AG04449 (cell line): ENCODE results near the gene IER5L.

Source experiments
- CTCF ChIA-PET: fragments of 350-600 bp; formaldehyde crosslinking; extraction: SDS; loops from one replicate; lab custom pipeline; 2021; ENCODE audit warnings: antibody characterized with exemption; lab: Yijun Ruan, JAX
- POLR2A ChIA-PET: fragments of 400-600, 350-600 bp; formaldehyde crosslinking; extraction: SDS; loops from one replicate; lab custom pipeline; 2020; ENCODE audit warnings: antibody characterized with exemption, inconsistent platforms; lab: Yijun Ruan, JAX
- DNase-seq: peaks from one replicate; pipeline ENCODE4 v3.0.0-alpha.2; 2010; ENCODE audit warnings: low read depth, low spot score
- H3K4me3 ChIP-seq: 2 replicates; pipeline ENCODE4 v1.5.1; 2011; ENCODE audit warnings: low read depth, mild to moderate bottlenecking, control low read depth, low read length
- TF ChIP-seq, protein P1 (sequence below): IDR thresholded peaks from one replicate; pipeline ENCODE4 v1.5.1; 2011; ENCODE audit warnings: mild to moderate bottlenecking, moderate library complexity, low read length, control low read depth, inconsistent platforms; ENCODE audit not compliant: insufficient read depth; ENCODE audit errors: missing control alignments

Gene IER5L

DNA sequence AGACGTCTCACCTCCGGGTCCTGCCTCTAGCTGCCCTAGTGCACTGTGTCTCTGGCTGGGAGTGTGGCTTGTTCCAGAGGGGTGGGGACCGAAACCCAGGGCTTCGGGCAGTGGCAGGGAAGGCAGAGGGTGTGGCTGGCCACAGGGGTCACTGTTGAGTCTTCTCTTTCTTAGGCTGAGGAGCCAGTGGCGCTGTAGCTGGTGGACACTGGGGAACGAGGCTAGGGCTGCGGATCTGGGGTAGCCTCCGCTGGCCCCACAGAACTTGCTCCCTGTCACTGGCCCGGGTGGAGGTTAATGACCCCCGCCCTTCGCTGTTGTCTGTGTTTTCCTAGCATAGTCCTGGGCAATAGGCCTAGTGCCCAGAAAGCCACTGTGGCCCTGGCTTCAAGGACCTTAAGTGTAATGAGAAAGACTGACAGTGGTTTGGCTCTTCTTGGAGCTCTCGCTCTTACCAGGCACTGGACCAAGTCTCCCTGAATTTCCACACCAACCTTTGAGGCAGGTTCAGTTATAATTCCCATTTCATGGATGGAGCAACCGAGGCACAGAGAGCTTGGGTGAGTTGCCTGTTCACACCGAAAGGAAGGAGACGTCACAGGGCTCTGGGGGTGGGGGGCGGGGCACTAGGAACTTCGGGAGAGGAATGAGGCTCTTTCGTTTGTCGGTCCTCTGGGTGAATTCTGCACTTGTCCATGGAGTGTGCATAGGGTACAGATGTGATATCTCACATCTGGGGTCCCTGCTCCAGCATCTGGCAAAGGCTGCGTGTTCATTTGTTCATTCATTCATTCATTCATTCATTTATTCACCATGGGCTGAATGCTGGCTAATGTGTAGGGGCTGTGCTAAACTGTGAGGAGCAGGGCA lies 4.8 kb upstream of the IER5L start:
- CTCF ChIA-PET: interaction anchor here (1.1 to 2.2 kb wide), 5 partner anchors 8 to 426 kb away, joined by 3 to 11 read pairs (median 5); no protein-coding TSS in a partner anchor
- POLR2A ChIA-PET: interaction anchor here (0.8 to 1.2 kb wide), 2 partner anchors 8 to 314 kb away, joined by 3 to 4 read pairs; no protein-coding TSS in a partner anchor
- DNase-seq: no peak

DNA sequence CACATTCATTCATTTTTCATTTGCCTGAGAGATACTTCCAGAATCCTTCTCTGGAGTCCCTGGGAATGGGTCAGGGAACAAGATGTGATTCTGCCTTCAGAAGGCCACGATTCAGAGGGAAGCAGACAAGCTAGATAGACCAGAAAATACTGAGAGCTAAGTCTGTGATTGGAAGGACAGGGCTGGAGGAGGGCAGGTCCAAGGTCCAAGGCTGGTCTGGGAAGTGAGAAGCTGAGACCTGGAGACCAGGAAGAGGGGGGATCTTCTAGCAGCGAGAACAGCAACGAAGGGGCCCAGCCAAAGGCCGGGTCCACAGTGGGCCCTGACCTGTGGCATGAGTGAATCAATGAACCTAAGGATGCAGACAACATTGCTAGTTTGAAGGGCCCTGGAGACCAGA lies 4.1 kb upstream of the IER5L start:
- ChIA-PET POLR2A (no interaction called here), CTCF (interaction anchor here (1.1 to 1.8 kb wide), 3 partner anchors 9 to 50 kb away, joined by 3 to 5 read pairs (median 3); no protein-coding TSS in a partner anchor)
- TF ChIP-seq, protein P1, sequence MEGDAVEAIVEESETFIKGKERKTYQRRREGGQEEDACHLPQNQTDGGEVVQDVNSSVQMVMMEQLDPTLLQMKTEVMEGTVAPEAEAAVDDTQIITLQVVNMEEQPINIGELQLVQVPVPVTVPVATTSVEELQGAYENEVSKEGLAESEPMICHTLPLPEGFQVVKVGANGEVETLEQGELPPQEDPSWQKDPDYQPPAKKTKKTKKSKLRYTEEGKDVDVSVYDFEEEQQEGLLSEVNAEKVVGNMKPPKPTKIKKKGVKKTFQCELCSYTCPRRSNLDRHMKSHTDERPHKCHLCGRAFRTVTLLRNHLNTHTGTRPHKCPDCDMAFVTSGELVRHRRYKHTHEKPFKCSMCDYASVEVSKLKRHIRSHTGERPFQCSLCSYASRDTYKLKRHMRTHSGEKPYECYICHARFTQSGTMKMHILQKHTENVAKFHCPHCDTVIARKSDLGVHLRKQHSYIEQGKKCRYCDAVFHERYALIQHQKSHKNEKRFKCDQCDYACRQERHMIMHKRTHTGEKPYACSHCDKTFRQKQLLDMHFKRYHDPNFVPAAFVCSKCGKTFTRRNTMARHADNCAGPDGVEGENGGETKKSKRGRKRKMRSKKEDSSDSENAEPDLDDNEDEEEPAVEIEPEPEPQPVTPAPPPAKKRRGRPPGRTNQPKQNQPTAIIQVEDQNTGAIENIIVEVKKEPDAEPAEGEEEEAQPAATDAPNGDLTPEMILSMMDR: no peak

More for the DNA sequence above, 4.8 kb upstream of the IER5L start:
- no peak overlapping the region for H3K4me3 ChIP-seq
- TF ChIP-seq, protein P1: peak; percentile 36

GRCh38 chr9:129181246-129181645 lies 3.2 kb upstream of the IER5L start:
- H3K4me3 ChIP-seq: no peak overlapping the region
- TF ChIP-seq, protein P1: no peak
- no peak for DNase-seq
- CTCF ChIA-PET: interaction anchor here (1.1 to 2.2 kb wide), 3 partner anchors 10 to 38 kb away, joined by 3 to 7 read pairs (median 3); no protein-coding TSS in a partner anchor
- POLR2A ChIA-PET: interaction anchor here (1.1 kb wide), 1 partner anchor 315 kb away, joined by 5 read pairs; no protein-coding TSS in a partner anchor

More for the DNA sequence above, 4.1 kb upstream of the IER5L start:
- DNase-seq: no peak
- H3K4me3 ChIP-seq: no peak overlapping the region

DNA sequence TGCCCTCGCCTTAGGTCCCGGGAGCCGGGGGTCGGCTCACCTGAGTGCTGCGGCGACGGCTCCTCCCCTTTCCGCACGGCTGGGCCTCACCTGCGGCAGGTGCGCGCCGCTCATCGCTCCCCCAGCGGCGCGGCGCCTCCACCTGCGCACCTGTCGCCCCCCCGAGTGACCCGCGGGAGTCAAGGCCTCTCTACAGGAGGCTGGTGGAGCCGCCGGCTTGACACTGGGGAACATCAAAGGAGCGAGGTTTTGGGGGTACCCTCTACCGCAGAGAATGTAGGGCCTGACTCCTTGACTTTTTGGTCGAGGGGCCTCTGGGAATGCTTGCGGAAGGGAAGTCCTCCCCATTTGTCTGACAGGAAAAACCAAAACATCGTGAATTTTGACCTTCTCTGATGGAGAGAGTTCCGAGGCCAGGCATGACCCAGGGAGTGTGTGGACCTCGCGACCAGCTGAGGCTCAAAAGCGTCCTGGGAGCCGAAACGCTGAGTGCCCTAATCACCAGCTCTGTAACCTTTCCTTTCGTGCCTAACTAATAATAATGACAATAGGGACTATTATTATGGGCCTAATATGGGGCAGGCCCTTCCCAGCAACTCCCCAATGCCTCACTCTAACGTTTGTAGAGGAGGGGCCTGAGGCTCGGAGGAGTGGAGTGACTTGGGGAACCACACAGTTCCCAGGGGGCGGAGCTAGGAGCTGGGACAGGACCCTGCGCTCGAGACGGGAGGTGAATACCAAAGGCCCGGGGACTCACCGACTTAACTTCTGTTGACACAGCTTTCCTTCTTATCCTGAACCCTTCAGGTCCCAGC lies 714 bp upstream of the IER5L start:
- POLR2A ChIA-PET: interaction anchor here (0.6 to 9.1 kb wide), 60 partner anchors 9 to 850 kb away, joined by 3 to 233 read pairs (median 5); partner anchors contain the start of genes NTMT1 and PTPA
- peak overlapping the region; percentile 46 for H3K4me3 ChIP-seq
- TF ChIP-seq, protein P1: no peak
- no peak for DNase-seq
- CTCF ChIA-PET: interaction anchor here (0.9 to 15.2 kb wide), 4 partner anchors 10 to 303 kb away, joined by 3 to 345 read pairs (median 6); no protein-coding TSS in a partner anchor

DNA sequence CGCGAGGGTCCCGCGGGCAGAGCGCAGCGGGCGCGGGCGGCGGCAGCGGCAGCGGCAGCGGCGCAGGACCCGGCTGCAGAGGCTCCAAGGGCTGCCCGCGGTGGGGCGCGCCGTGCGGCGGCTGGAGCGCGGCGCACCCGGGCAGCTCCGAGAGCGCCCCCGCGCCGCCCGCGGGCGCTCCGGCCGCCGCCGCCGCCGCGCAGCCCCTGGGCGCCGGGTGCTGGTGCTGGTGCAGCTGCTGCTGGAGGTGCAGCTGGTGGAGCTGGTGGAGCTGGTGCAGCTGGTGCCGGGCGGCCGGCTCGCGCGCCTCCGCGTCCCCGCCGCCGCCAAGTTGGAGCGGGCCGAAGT lies 644 bp downstream of the IER5L start:
- ChIA-PET POLR2A (interaction anchor here (0.6 to 9.1 kb wide), 35 partner anchors 10 to 450 kb away, joined by 3 to 233 read pairs (median 7); no protein-coding TSS in a partner anchor), CTCF (interaction anchor here (1.0 to 15.2 kb wide), 3 partner anchors 15 to 305 kb away, joined by 4 to 345 read pairs (median 6); no protein-coding TSS in a partner anchor)
- TF ChIP-seq, protein P1: no peak
- H3K4me3 ChIP-seq: peak overlapping the region; percentile 94
- DNase-seq: no peak
